IMR-90 (cell line): ENCODE data around the gene RAB34. TPM values are rescaled to one million over a fixed set of nuclear protein-coding genes. Genes with fewer than 3 reads are reported as not detected.

Source experiments
- ATAC-seq: fragments of 200-7000 bp; cut with Tn5 transposase; 2 replicates; pipeline ENCODE4 v1.9.1; 2020; ENCODE audit warnings: low read depth, mild to moderate bottlenecking, moderate library complexity
- BruUV-seq: library from RNA; stranded (reverse); fragments of 400-500 nt; replicated peaks from 2 replicates; lab custom pipeline; 2021; lab: Mats Ljungman, UMichigan
- CTCF ChIA-PET: fragments of 300-600 bp; formaldehyde crosslinking; extraction: SDS; loops from one replicate; lab custom pipeline; 2021; ENCODE audit warnings: antibody characterized with exemption; lab: Yijun Ruan, JAX
- POLR2A ChIA-PET: fragments of 300-600 bp; sonication (Branson Sonifier 250); formaldehyde crosslinking; loops from one replicate; lab custom pipeline; 2022; ENCODE audit warnings: antibody characterized with exemption; ENCODE audit not compliant: unreplicated experiment; lab: Charles Lee
- DNase-seq: peaks from one replicate; pipeline ENCODE4 v3.0.0; 2013
- H2AFZ ChIP-seq: replicated peaks from 2 replicates; pipeline ENCODE3; 2013; ENCODE audit warnings: low read length, mild to moderate bottlenecking; ENCODE audit not compliant: poor library complexity
- H2AK5ac ChIP-seq: 2 replicates; pipeline ENCODE4 v1.6.1; 2013; ENCODE audit warnings: low read depth, low read length, inconsistent platforms
- H2AK9ac ChIP-seq: replicated peaks from 2 replicates; pipeline ENCODE3; 2013; ENCODE audit warnings: mild to moderate bottlenecking, low read depth, low read length, moderate library complexity; ENCODE audit not compliant: poor library complexity
- H2BK120ac ChIP-seq: 2 replicates; pipeline ENCODE4 v1.6.1; 2013; ENCODE audit warnings: low read depth, low read length, inconsistent platforms
- H2BK15ac ChIP-seq: 3 replicates; pipeline ENCODE4 v1.6.1; 2013; ENCODE audit warnings: low read depth, low read length, inconsistent platforms
- H2BK20ac ChIP-seq: 2 replicates; pipeline ENCODE4 v1.6.1; 2013; ENCODE audit warnings: low read depth, mild to moderate bottlenecking, inconsistent platforms, low read length, moderate library complexity
- H2BK5ac ChIP-seq: 2 replicates; pipeline ENCODE4 v1.6.1; 2013; ENCODE audit warnings: mild to moderate bottlenecking, low read depth, low read length, inconsistent platforms; ENCODE audit not compliant: poor library complexity, severe bottlenecking
- H3K14ac ChIP-seq: replicated peaks from 2 replicates; pipeline ENCODE4 v1.6.1; 2013; ENCODE audit warnings: low read depth, low read length, inconsistent platforms
- H3K18ac ChIP-seq: 2 replicates; pipeline ENCODE4 v1.6.1; 2013; ENCODE audit warnings: low read depth, low read length, control low read depth
- H3K23ac ChIP-seq: 2 replicates; pipeline ENCODE4 v1.6.1; 2013; ENCODE audit warnings: low read depth, low read length, inconsistent platforms
- H3K27ac ChIP-seq: 2 replicates; pipeline ENCODE4 v1.5.1; 2013; ENCODE audit warnings: mild to moderate bottlenecking, control low read depth, low read length; ENCODE audit not compliant: insufficient read depth
- H3K27me3 ChIP-seq: 2 replicates; pipeline ENCODE4 v1.6.1; 2013; ENCODE audit warnings: low read length; ENCODE audit not compliant: control insufficient read depth, insufficient read depth
- H3K36me3 ChIP-seq: 2 replicates; pipeline ENCODE4 v1.6.1; 2013; ENCODE audit warnings: low read length, mixed read lengths; ENCODE audit not compliant: control insufficient read depth, insufficient read depth
- H3K4ac ChIP-seq: 2 replicates; pipeline ENCODE4 v1.6.1; 2013; ENCODE audit warnings: low read depth, low read length, inconsistent platforms
- H3K4me1 ChIP-seq: 2 replicates; pipeline ENCODE4 v1.6.1; 2013; ENCODE audit warnings: low read length, mixed read lengths; ENCODE audit not compliant: control insufficient read depth, insufficient read depth
- H3K4me2 ChIP-seq: 2 replicates; pipeline ENCODE4 v1.6.1; 2013; ENCODE audit warnings: low read depth, mild to moderate bottlenecking, control low read depth, low read length, moderate library complexity
- H3K4me3 ChIP-seq: 2 replicates; pipeline ENCODE4 v1.5.1; 2013; ENCODE audit warnings: low read depth, mild to moderate bottlenecking, control low read depth, low read length, moderate library complexity; ENCODE audit not compliant: insufficient read depth
- H3K56ac ChIP-seq: 2 replicates; pipeline ENCODE4 v1.6.1; 2013; ENCODE audit warnings: low read length, inconsistent platforms; ENCODE audit not compliant: insufficient read depth; ENCODE audit errors: extremely low read depth
- H3K79me1 ChIP-seq, 2 experiments: 2 replicates each; pipeline ENCODE4 v1.6.1; 2013; ENCODE audit warnings: low read length in 2 of 2, inconsistent platforms in 1 of 2, low read depth in 1 of 2
- H3K9ac ChIP-seq: 2 replicates; pipeline ENCODE4 v1.6.1; 2013; ENCODE audit warnings: low read depth, low read length, control low read depth
- H3K9me1 ChIP-seq: 2 replicates; pipeline ENCODE4 v1.6.1; 2013; ENCODE audit warnings: low read length, inconsistent platforms; ENCODE audit not compliant: insufficient read depth
- H3K9me3 ChIP-seq: 2 replicates; pipeline ENCODE4 v1.6.1; 2013; ENCODE audit warnings: low read length; ENCODE audit not compliant: control insufficient read depth, insufficient read depth
- H4K20me1 ChIP-seq: 2 replicates; pipeline ENCODE4 v1.6.1; 2013; ENCODE audit warnings: low read length, inconsistent platforms; ENCODE audit not compliant: insufficient read depth
- H4K5ac ChIP-seq: 2 replicates; pipeline ENCODE4 v1.6.1; 2013; ENCODE audit warnings: mild to moderate bottlenecking, low read depth, low read length, control low read depth
- H4K8ac ChIP-seq, 2 experiments: 2 replicates each; pipeline ENCODE4 v1.6.1; 2013; ENCODE audit warnings: low read depth in 2 of 2, low read length in 2 of 2, control low read depth in 1 of 2, inconsistent platforms in 1 of 2
- H4K91ac ChIP-seq: 2 replicates; pipeline ENCODE4 v1.6.1; 2013; ENCODE audit warnings: low read depth, low read length, inconsistent platforms; ENCODE audit not compliant: insufficient read depth
- CHD1 ChIP-seq: IDR thresholded peaks from 2 replicates; pipeline ENCODE4 v1.6.1; 2012; ENCODE audit warnings: low read depth, low read length, improper control_type of control experiment
- CTCF ChIP-seq: conservative IDR thresholded peaks from 2 replicates; pipeline ENCODE4 v1.5.1; 2012; ENCODE audit warnings: mild to moderate bottlenecking, low read depth, low read length, improper control_type of control experiment
- ELK1 ChIP-seq: fragments of 150-350 bp; IDR thresholded peaks from 2 replicates; pipeline ENCODE4 v1.6.1; 2016; ENCODE audit warnings: low read depth, mild to moderate bottlenecking, low read length, moderate library complexity, borderline replicate concordance
- FOS ChIP-seq: fragments of 150-350 bp; IDR thresholded peaks from 2 replicates; pipeline ENCODE4 v1.6.1; 2016; ENCODE audit warnings: low read depth, low read length
- MAFK ChIP-seq: IDR thresholded peaks from 2 replicates; pipeline ENCODE4 v1.6.1; 2012; ENCODE audit warnings: low read depth, low read length, improper control_type of control experiment
- MXI1 ChIP-seq: IDR thresholded peaks from 2 replicates; pipeline ENCODE4 v1.6.1; 2012; ENCODE audit warnings: low read depth, mild to moderate bottlenecking, low read length, moderate library complexity, borderline replicate concordance
- USF2 ChIP-seq: fragments of 150-350 bp; IDR thresholded peaks from 2 replicates; pipeline ENCODE4 v1.6.1; 2017; ENCODE audit warnings: mild to moderate bottlenecking, antibody characterized with exemption, low read length, low read depth
- WGBS, 2 experiments: methylation state at CpG; one replicate each; pipeline versions ENCODE4 v1.1.5 to v1.1.7; 2013; ENCODE audit warnings: missing lambda C conversion rate in 2 of 2; ENCODE audit not compliant: insufficient read length in 1 of 2; ENCODE audit errors: extremely low coverage in 2 of 2; 5-methylcytosine and 5-hydroxymethylcytosine counted together
- dilution Hi-C: fragments of 300-500 bp; cut with HindIII; formaldehyde crosslinking; loops from one replicate; pipeline ENCODE4 v1.14.3; 2018; ENCODE audit warnings: low sequenced_read_pairs; ENCODE audit not compliant: unreplicated experiment
- in situ Hi-C: fragments of 300-500 bp; cut with MboI; formaldehyde crosslinking; loops from 3 replicates; pipeline ENCODE4 v1.14.3; 2019; ENCODE audit warnings: low sequenced_read_pairs, inconsistent platforms, mixed read lengths
- intact Hi-C: fragments of 100-400 bp; cut with micrococcal nuclease; formaldehyde crosslinking; loops from 2 replicates; pipeline ENCODE4 v1.10.0; 2022
- polyA plus RNA-seq, 3 experiments: library from polyadenylated mRNA; depleted of rRNA; stranded (reverse); fragments of >200 nt; gene quantifications; 2 replicates each; pipeline ENCODE4 v1.2.3, GENCODE V29; 2012; ENCODE audit warnings: low replicate concordance in 1 of 3
- total RNA-seq: library from RNA; depleted of rRNA; stranded (reverse); fragments of >200 nt; gene quantifications from 2 replicates; pipeline ENCODE4 v1.2.3, GENCODE V29; 2012

RAB34 gene
- total and polyA plus RNA-seq, 2 of the 4 experiments (the other 2 are of a cell fraction) = 351 to 387 TPM

GRCh38 chr17:28734712-28735241, 17.1 kb upstream of the RAB34 start:
- no peak for DNase-seq
- no peak overlapping the region for H3K9ac ChIP-seq
- H2BK120ac ChIP-seq = no peak overlapping the region
- no peak overlapping the region for H2AK9ac ChIP-seq
- no CpG with 5 or more reads among the region's 10 CpGs for WGBS, 2 experiments
- no TSS peak for BruUV-seq
- no peak overlapping the region for H3K4ac ChIP-seq
- intact Hi-C loops (no loop called here), dilution Hi-C loops (no loop called here), in situ Hi-C loops (loop anchor here (10.0 kb wide), 1 partner anchor 370 kb away; no protein-coding TSS in a partner anchor)
- no peak overlapping the region for H3K56ac ChIP-seq
- TF ChIP-seq USF2 (no peak), FOS (no peak), CTCF (no peak), MXI1 (no peak), MAFK (no peak), ELK1 (no peak), CHD1 (no peak)
- H2BK15ac ChIP-seq = no peak overlapping the region
- peak overlapping the region; percentile 43 for H2AFZ ChIP-seq
- H3K36me3 ChIP-seq = no peaks in the 10 kb centered on the region
- no peak overlapping the region for H4K8ac ChIP-seq
- no peak overlapping the region for H3K4me3 ChIP-seq
- no peak overlapping the region for H3K14ac ChIP-seq
- H3K9me3 ChIP-seq = no peaks in the 10 kb centered on the region
- no peak overlapping the region for H2BK20ac ChIP-seq
- no peaks in the 10 kb centered on the region for H3K27me3 ChIP-seq
- no peaks in the 10 kb centered on the region for H4K20me1 ChIP-seq
- H3K79me1 ChIP-seq = peaks cover 0 to 2% of the 10 kb centered on the region in 2 experiments; a peak in 1 of 4 replicates
- no peak for ATAC-seq
- ChIA-PET POLR2A (no interaction called here), CTCF (interaction anchor here (1.5 kb wide), 1 partner anchor 8 kb away, joined by 5 read pairs; no protein-coding TSS in a partner anchor)
- H3K27ac ChIP-seq = no peak overlapping the region
- H4K91ac ChIP-seq = no peak overlapping the region
- no peak overlapping the region for H2BK5ac ChIP-seq
- no peak overlapping the region for H4K5ac ChIP-seq
- no peak overlapping the region for H3K18ac ChIP-seq
- H3K4me1 ChIP-seq = 0 out of 2 replicates have a peak, but pooled peaks cover 2% of the 10 kb centered on the region
- H3K23ac ChIP-seq = no peak overlapping the region
- H2AK5ac ChIP-seq = no peak overlapping the region
- no peak overlapping the region for H3K4me2 ChIP-seq
- no peaks in the 10 kb centered on the region for H3K9me1 ChIP-seq
